ENCODE results near the gene SPNS3. TPM values are rescaled to one million over a fixed set of nuclear protein-coding genes. Genes with fewer than 3 reads are reported as not detected.

The SPNS3 gene
- polyA plus RNA-seq, 1 of the 3 experiments (the other 2 are of a cell fraction): 0.05 TPM

- TF ChIP-seq FOXJ3 (CRISPR knock-in tag; IDR thresholded peaks at IDR 0.05) (no peak), RAD21 (IDR thresholded peaks at IDR 0.05; ENCODE audit: low read length) (no peak)
Observed at GRCh38 chr17:4427505-4427904, 6.2 kb upstream of the SPNS3 start (continued).

DNA sequence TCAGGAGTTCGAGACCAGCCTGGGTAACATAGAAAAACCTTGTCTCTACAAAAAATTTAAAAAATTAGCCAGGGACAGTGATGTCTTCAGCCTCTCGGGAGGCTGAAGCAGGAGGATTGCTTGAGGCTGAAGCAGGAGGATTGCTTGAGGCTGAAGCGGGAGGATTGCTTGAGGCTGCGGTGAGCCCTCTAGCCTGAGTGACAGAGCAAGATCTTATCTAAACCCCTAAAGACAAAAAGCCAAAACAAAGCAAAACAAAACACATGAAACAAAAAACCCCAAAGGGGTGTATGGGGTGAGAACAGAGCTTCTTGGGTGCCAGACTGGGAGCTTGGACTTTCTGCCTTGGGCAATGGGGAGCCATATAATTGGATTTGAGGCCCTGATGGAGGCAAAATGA lies 2.6 kb downstream of the SPNS3 start:
- Histone ChIP-seq H3K4me2 (no peak overlapping the region), H3K9me3 (no peaks in the 10 kb centered on the region), H3K9ac (no peak overlapping the region), H3K27ac (ENCODE audit: low read depth in 2 of 2, low read length in 1 of 2) (no peak overlapping the region), H2AFZ (ENCODE audit: low read depth) (no peak overlapping the region), H3K79me2 (ENCODE audit: insufficient read depth) (no peaks in the 10 kb centered on the region), H3K27me3 (ENCODE audit: insufficient read depth) (no peaks in the 10 kb centered on the region), H3K9me2 (no peaks in the 10 kb centered on the region), H4K20me1 (ENCODE audit: insufficient read depth) (no peaks in the 10 kb centered on the region), H3K4me1 (ENCODE audit: control insufficient read depth in 1 of 2, insufficient read depth in 2 of 2, low read depth in 1 of 2, low read length in 1 of 2) (peaks cover 0 to 10% of the 10 kb centered on the region in 2 experiments; a peak in 1 of 4 replicates), H3F3A (replicated peaks; ENCODE audit: insufficient read depth) (no peaks in the 10 kb centered on the region), H3K36me3 (replicated peaks in 1 of 2; ENCODE audit: control insufficient read depth in 1 of 2, insufficient read depth in 2 of 2, low read length in 1 of 2) (no peaks in the 10 kb centered on the region), H3K4me3 (ENCODE audit: low read depth in 2 of 2, low read length in 1 of 2) (no peak overlapping the region)
- ChIA-PET CTCF (interaction anchor here (1.5 to 2.7 kb wide), 4 partner anchors 16 to 131 kb away, joined by 3 to 15 read pairs (median 4); no protein-coding TSS in a partner anchor), POLR2A (no interaction called here)
- TF ChIP-seq, protein P1, sequence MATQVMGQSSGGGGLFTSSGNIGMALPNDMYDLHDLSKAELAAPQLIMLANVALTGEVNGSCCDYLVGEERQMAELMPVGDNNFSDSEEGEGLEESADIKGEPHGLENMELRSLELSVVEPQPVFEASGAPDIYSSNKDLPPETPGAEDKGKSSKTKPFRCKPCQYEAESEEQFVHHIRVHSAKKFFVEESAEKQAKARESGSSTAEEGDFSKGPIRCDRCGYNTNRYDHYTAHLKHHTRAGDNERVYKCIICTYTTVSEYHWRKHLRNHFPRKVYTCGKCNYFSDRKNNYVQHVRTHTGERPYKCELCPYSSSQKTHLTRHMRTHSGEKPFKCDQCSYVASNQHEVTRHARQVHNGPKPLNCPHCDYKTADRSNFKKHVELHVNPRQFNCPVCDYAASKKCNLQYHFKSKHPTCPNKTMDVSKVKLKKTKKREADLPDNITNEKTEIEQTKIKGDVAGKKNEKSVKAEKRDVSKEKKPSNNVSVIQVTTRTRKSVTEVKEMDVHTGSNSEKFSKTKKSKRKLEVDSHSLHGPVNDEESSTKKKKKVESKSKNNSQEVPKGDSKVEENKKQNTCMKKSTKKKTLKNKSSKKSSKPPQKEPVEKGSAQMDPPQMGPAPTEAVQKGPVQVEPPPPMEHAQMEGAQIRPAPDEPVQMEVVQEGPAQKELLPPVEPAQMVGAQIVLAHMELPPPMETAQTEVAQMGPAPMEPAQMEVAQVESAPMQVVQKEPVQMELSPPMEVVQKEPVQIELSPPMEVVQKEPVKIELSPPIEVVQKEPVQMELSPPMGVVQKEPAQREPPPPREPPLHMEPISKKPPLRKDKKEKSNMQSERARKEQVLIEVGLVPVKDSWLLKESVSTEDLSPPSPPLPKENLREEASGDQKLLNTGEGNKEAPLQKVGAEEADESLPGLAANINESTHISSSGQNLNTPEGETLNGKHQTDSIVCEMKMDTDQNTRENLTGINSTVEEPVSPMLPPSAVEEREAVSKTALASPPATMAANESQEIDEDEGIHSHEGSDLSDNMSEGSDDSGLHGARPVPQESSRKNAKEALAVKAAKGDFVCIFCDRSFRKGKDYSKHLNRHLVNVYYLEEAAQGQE (IDR thresholded peaks at IDR 0.05; ENCODE audit: low read depth, low read length): no peak
- TF ChIP-seq NFIC (IDR thresholded peaks at IDR 0.05; ENCODE audit: borderline replicate concordance) (no peak), EP300 (IDR thresholded peaks at IDR 0.05; ENCODE audit: borderline replicate concordance in 1 of 2, low read depth in 1 of 2, low read length in 1 of 2) (no peak), MXI1 (IDR thresholded peaks at IDR 0.05; ENCODE audit: low read depth, low read length) (no peak), GATA2 (CRISPR knock-in tag; IDR thresholded peaks at IDR 0.05) (no peak), USF1 (IDR thresholded peaks at IDR 0.05; ENCODE audit: borderline replicate concordance, low read depth) (no peak), TEAD4 (IDR thresholded peaks at IDR 0.05; ENCODE audit: borderline replicate concordance, insufficient read depth) (no peak), PBX3 (IDR thresholded peaks at IDR 0.05) (no peak), USF2 (IDR thresholded peaks at IDR 0.05; ENCODE audit: borderline replicate concordance, low read depth, low read length) (no peak), MEF2A (IDR thresholded peaks at IDR 0.05; ENCODE audit: borderline replicate concordance, low read depth) (no peak), RFX5 (IDR thresholded peaks at IDR 0.05; ENCODE audit: low read length) (no peak)
- TF ChIP-seq, protein P2, sequence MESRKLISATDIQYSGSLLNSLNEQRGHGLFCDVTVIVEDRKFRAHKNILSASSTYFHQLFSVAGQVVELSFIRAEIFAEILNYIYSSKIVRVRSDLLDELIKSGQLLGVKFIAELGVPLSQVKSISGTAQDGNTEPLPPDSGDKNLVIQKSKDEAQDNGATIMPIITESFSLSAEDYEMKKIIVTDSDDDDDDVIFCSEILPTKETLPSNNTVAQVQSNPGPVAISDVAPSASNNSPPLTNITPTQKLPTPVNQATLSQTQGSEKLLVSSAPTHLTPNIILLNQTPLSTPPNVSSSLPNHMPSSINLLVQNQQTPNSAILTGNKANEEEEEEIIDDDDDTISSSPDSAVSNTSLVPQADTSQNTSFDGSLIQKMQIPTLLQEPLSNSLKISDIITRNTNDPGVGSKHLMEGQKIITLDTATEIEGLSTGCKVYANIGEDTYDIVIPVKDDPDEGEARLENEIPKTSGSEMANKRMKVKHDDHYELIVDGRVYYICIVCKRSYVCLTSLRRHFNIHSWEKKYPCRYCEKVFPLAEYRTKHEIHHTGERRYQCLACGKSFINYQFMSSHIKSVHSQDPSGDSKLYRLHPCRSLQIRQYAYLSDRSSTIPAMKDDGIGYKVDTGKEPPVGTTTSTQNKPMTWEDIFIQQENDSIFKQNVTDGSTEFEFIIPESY (IDR thresholded peaks at IDR 0.05; ENCODE audit: borderline replicate concordance, low read depth): no peak
- TF ChIP-seq, protein P3, sequence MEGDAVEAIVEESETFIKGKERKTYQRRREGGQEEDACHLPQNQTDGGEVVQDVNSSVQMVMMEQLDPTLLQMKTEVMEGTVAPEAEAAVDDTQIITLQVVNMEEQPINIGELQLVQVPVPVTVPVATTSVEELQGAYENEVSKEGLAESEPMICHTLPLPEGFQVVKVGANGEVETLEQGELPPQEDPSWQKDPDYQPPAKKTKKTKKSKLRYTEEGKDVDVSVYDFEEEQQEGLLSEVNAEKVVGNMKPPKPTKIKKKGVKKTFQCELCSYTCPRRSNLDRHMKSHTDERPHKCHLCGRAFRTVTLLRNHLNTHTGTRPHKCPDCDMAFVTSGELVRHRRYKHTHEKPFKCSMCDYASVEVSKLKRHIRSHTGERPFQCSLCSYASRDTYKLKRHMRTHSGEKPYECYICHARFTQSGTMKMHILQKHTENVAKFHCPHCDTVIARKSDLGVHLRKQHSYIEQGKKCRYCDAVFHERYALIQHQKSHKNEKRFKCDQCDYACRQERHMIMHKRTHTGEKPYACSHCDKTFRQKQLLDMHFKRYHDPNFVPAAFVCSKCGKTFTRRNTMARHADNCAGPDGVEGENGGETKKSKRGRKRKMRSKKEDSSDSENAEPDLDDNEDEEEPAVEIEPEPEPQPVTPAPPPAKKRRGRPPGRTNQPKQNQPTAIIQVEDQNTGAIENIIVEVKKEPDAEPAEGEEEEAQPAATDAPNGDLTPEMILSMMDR (IDR thresholded peaks at IDR 0.05): no peak
- 69% methylated on average over 4 of the region's 4 CpGs for WGBS (ENCODE audit: low lambda C conversion rate)
- DNase-seq: no peak
